Testis (tissue), 2 donors: ENCODE results near the gene TMEM120B.

Source experiments
- POLR2A ChIP-seq: fragments of 450-650 bp; IDR thresholded peaks from one replicate; pipeline ENCODE4 v1.6.1; 2017; ENCODE audit warnings: antibody characterized with exemption, mild to moderate bottlenecking, moderate library complexity
- TF ChIP-seq, protein P1 (sequence below), 3 experiments: fragments of 450-650 bp in 2 of 3; fragments of 200-600 bp in 1 of 3; sonication (generic) in 1 of 3; IDR thresholded peaks; one replicate each; pipeline ENCODE4 v1.5.1; 2016 to 2019; ENCODE audit warnings: antibody characterized with exemption in 3 of 3, mild to moderate bottlenecking in 2 of 3, moderate library complexity in 1 of 3

DNA sequence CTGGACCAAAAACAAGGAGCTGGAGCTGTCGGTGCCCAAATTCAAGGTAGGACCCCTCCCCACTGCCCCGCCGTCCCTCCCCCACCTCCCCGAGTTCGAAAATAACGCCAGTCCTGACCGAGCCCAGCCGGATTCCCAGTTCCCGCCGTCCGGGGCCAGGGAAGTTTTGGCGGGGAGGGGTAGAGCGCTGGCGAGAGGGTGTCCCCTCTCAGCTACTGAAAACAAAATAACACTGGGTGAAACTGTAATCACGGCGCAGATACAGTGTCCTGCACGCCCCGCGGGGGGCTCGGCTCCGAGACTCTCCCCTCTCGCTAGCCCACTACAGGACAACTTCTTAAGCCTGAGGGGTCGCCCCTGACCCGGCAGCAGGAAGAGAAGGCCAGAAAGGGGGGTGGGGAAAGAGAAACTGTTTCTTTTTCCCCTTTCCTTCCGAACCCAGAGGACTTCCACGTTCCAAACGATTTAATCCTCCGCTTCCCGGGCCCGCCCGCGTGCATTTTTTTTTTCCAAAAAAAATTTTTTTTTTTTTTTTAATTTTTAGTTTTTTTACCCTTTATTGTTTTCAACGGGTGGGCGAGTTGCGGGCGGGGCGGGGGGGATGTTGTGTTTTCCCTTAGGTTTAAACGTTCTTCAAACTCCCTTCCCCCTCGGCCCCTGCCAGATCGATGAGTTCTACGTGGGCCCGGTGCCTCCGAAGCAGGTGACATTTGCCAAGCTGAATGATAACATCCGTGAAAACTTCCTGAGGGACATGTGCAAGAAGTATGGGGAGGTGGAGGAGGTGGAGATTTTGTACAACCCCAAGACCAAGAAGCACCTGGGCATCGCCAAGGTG is 92.8 kb downstream of the TMEM120B start:
- TF ChIP-seq, protein P1, sequence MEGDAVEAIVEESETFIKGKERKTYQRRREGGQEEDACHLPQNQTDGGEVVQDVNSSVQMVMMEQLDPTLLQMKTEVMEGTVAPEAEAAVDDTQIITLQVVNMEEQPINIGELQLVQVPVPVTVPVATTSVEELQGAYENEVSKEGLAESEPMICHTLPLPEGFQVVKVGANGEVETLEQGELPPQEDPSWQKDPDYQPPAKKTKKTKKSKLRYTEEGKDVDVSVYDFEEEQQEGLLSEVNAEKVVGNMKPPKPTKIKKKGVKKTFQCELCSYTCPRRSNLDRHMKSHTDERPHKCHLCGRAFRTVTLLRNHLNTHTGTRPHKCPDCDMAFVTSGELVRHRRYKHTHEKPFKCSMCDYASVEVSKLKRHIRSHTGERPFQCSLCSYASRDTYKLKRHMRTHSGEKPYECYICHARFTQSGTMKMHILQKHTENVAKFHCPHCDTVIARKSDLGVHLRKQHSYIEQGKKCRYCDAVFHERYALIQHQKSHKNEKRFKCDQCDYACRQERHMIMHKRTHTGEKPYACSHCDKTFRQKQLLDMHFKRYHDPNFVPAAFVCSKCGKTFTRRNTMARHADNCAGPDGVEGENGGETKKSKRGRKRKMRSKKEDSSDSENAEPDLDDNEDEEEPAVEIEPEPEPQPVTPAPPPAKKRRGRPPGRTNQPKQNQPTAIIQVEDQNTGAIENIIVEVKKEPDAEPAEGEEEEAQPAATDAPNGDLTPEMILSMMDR (IDR thresholded peaks at IDR 0.05): no peak
- TF ChIP-seq POLR2A: no peak
